ENCODE measurements around the gene BEAN1.

The BEAN1 gene

GRCh38 chr16:66395806-66396555, 31.1 kb upstream of the BEAN1 start:
- DNase-seq (ENCODE audit: low read depth, low spot score) = no peak

- no peak for DNase-seq (ENCODE audit: low read depth, low spot score)
These were observed 29.2 kb upstream of the BEAN1 start for GRCh38 chr16:66397736-66398433.

- DNase-seq (ENCODE audit: low read depth, low spot score) = no peak
These were observed 28.1 kb upstream of the BEAN1 start for GRCh38 chr16:66399031-66399430.

GRCh38 chr16:66399930-66400329, 27.2 kb upstream of the BEAN1 start:
- no peak for DNase-seq (ENCODE audit: low read depth, low spot score)

GRCh38 chr16:66400503-66401380, 26.4 kb upstream of the BEAN1 start:
- DNase-seq (ENCODE audit: low read depth, low spot score) = no peak

GRCh38 chr16:66401610-66402009, 25.5 kb upstream of the BEAN1 start:
- no peak for DNase-seq (ENCODE audit: low read depth, low spot score)

- DNase-seq (ENCODE audit: low read depth, low spot score) = no peak
These were observed 24.9 kb upstream of the BEAN1 start for GRCh38 chr16:66402166-66402565.

- no peak for DNase-seq (ENCODE audit: low read depth, low spot score)
These were observed 24.4 kb upstream of the BEAN1 start for GRCh38 chr16:66402591-66403230.

GRCh38 chr16:66403531-66404145, 23.5 kb upstream of the BEAN1 start:
- no peak for DNase-seq (ENCODE audit: low read depth, low spot score)

- DNase-seq (ENCODE audit: low read depth, low spot score) = no peak
These were observed 21.9 kb upstream of the BEAN1 start for GRCh38 chr16:66405057-66405783.

- peak; percentile 59 for DNase-seq (ENCODE audit: low read depth, low spot score)
These were observed 20.4 kb upstream of the BEAN1 start for GRCh38 chr16:66406534-66407221.

GRCh38 chr16:66408163-66409048, 18.7 kb upstream of the BEAN1 start:
- DNase-seq (ENCODE audit: low read depth, low spot score) = no peak

- no peak for DNase-seq (ENCODE audit: low read depth, low spot score)
These were observed 17.9 kb upstream of the BEAN1 start for GRCh38 chr16:66409156-66409555.

GRCh38 chr16:66412182-66412581, 14.9 kb upstream of the BEAN1 start:
- no peak for DNase-seq (ENCODE audit: low read depth, low spot score)

GRCh38 chr16:66414891-66415290, 12.2 kb upstream of the BEAN1 start:
- no peak for DNase-seq (ENCODE audit: low read depth, low spot score)

- no peak for DNase-seq (ENCODE audit: low read depth, low spot score)
These were observed 11.0 kb upstream of the BEAN1 start for GRCh38 chr16:66416136-66416535.

GRCh38 chr16:66416939-66417700, 10.0 kb upstream of the BEAN1 start:
- no peak for DNase-seq (ENCODE audit: low read depth, low spot score)

All from iPS DF 19.7 (cell line).